ENCODE data around the gene UBQLN2. TPM values are rescaled to one million over a fixed set of nuclear protein-coding genes. Genes with fewer than 3 reads are reported as not detected.
"Not testable (repeated sequence)": the region's sequence is repeated elsewhere in the genome, so short reads cannot be mapped to it uniquely, and the experiment has no call there.

UBQLN2 gene
- total and polyA plus RNA-seq, 8 donors, result 3.5 to 51.9 (median 11.9) TPM

- Histone ChIP-seq H3K27ac (no peak overlapping the region), H3K36me3 (peaks cover 0 to 10% (median 3%) of the 10 kb centered on the region in 4 donors), H3K4me1 (no peaks in the 10 kb centered on the region), H3K9me3 (peaks cover 0 to 14% (median 2%) of the 10 kb centered on the region in 4 donors), H3K4me3 (no peak overlapping the region), H3K27me3 (no peaks in the 10 kb centered on the region)
- TF ChIP-seq EP300 (IDR thresholded peaks at IDR 0.05) (no peak), POLR2A (IDR thresholded peaks at IDR 0.05) (no peak), POLR2AphosphoS5 (IDR thresholded peaks at IDR 0.05) (no peak), CTCF (IDR thresholded peaks at IDR 0.05) (no peak)
- intact Hi-C loops (cut with DNase I; ENCODE audit: low total_unique reads), result no loop called here
- 64 to 89% (median 80%) methylated on average over 2 of the region's 2 CpGs for WGBS, 5 donors
- DNase-seq, result no peak
Measured at GRCh38 chrX:56576721-56577120, 13.3 kb downstream of the UBQLN2 start.

- no peaks in the 10 kb centered on the region for H3K27me3 ChIP-seq
- no peaks in the 10 kb centered on the region for H3K4me1 ChIP-seq
- 76 to 95% (median 92%) methylated on average over 8 to 11 of the region's 11 CpGs for WGBS, 5 donors
- no peak for TF ChIP-seq POLR2A (IDR thresholded peaks at IDR 0.05)
- TF ChIP-seq EP300 (IDR thresholded peaks at IDR 0.05), result no peak
- TF ChIP-seq POLR2AphosphoS5 (IDR thresholded peaks at IDR 0.05), result no peak
- no peak for TF ChIP-seq CTCF (IDR thresholded peaks at IDR 0.05)
- peaks cover 0 to 4% (median 0%) of the 10 kb centered on the region in 4 donors for H3K36me3 ChIP-seq
- intact Hi-C loops (cut with DNase I; ENCODE audit: low total_unique reads), result no loop called here
- H3K27ac ChIP-seq, result no peak overlapping the region
- DNase-seq, result no peak
- H3K9me3 ChIP-seq, result peaks cover 0 to 44% (median 11%) of the 10 kb centered on the region in 4 donors
- no peak overlapping the region for H3K4me3 ChIP-seq
Measured at GRCh38 chrX:56588397-56589188, 25.2 kb downstream of the UBQLN2 start.

GRCh38 chrX:56591830-56592229, 28.4 kb downstream of the UBQLN2 start:
- H3K4me3 ChIP-seq; H3K27me3 ChIP-seq; intact Hi-C loops (cut with DNase I; ENCODE audit: low total_unique reads); H3K36me3 ChIP-seq; DNase-seq; H3K4me1 ChIP-seq; H3K27ac ChIP-seq: not testable (repeated sequence)
- H3K9me3 ChIP-seq, result peaks cover 0 to 50% (median 10%) of the 10 kb centered on the region in 4 donors
- WGBS, 5 donors, result 83 to 100% (median 96%) methylated on average over 2 of the region's 2 CpGs

- H3K4me1 ChIP-seq, result no peaks in the 10 kb centered on the region
- intact Hi-C loops (cut with DNase I; ENCODE audit: low total_unique reads), result no loop called here
- WGBS, 5 donors, result 77 to 95% (median 93%) methylated on average over 2 of the region's 2 CpGs
- no peak for DNase-seq
- no peaks in the 10 kb centered on the region for H3K27me3 ChIP-seq
- no peak overlapping the region for H3K4me3 ChIP-seq
- no peak overlapping the region for H3K27ac ChIP-seq
- peaks cover 0 to 20% (median 0%) of the 10 kb centered on the region in 4 donors for H3K9me3 ChIP-seq
- peaks cover 0 to 10% (median 8%) of the 10 kb centered on the region in 4 donors for H3K36me3 ChIP-seq
- TF ChIP-seq CTCF (IDR thresholded peaks at IDR 0.05) (no peak), POLR2AphosphoS5 (IDR thresholded peaks at IDR 0.05) (no peak), POLR2A (IDR thresholded peaks at IDR 0.05) (no peak), EP300 (IDR thresholded peaks at IDR 0.05) (no peak)
Measured at GRCh38 chrX:56600141-56600540, 36.7 kb downstream of the UBQLN2 start.

GRCh38 chrX:56600987-56601386, 37.6 kb downstream of the UBQLN2 start:
- no peak overlapping the region for H3K4me3 ChIP-seq
- H3K9me3 ChIP-seq, result peaks cover 0 to 20% (median 2%) of the 10 kb centered on the region in 4 donors
- intact Hi-C loops (cut with DNase I; ENCODE audit: low total_unique reads), result no loop called here
- no peaks in the 10 kb centered on the region for H3K4me1 ChIP-seq
- 54 to 100% (median 80%) methylated on average over 3 of the region's 3 CpGs for WGBS, 5 donors
- DNase-seq, result no peak
- TF ChIP-seq POLR2AphosphoS5 (IDR thresholded peaks at IDR 0.05) (no peak), POLR2A (IDR thresholded peaks at IDR 0.05) (no peak), EP300 (IDR thresholded peaks at IDR 0.05) (no peak), CTCF (IDR thresholded peaks at IDR 0.05) (no peak)
- H3K27me3 ChIP-seq, result no peaks in the 10 kb centered on the region
- H3K36me3 ChIP-seq, result peaks cover 0 to 10% (median 8%) of the 10 kb centered on the region in 4 donors
- H3K27ac ChIP-seq, result no peak overlapping the region

Data from stomach (tissue), 9 donors.